HCT116 (cell line): Measurements from ENCODE around the gene ANGPTL8. TPM values are rescaled to one million over a fixed set of nuclear protein-coding genes. Genes with fewer than 3 reads are reported as not detected.

Experiments
- ATAC-seq: fragments of 200-7000 bp; cut with Tn5 transposase; 2 replicates; pipeline ENCODE4 v1.9.1; 2020; ENCODE audit warnings: mild to moderate bottlenecking, moderate library complexity
- BruUV-seq: library from RNA; stranded (reverse); fragments of 400-500 nt; replicated peaks from 2 replicates; lab custom pipeline; 2021; lab: Mats Ljungman, UMichigan
- CTCF ChIA-PET: fragments of 300-600 bp; sonication (Branson Sonifier 250); formaldehyde crosslinking; loops from one replicate; lab custom pipeline; 2021; ENCODE audit warnings: antibody characterized with exemption; lab: Charles Lee
- POLR2A ChIA-PET: fragments of 300-600, 350-600 bp; sonication (Branson Sonifier 250); formaldehyde crosslinking; loops from one replicate; lab custom pipeline; 2021; ENCODE audit warnings: antibody characterized with exemption; lab: Charles Lee
- RAD21 ChIA-PET, 2 experiments: fragments of 300-600 bp; sonication (Branson Sonifier 250); formaldehyde crosslinking; loops; one replicate each; lab custom pipeline; 2023; ENCODE audit warnings: low total read pairs in 2 of 2; ENCODE audit not compliant: uncharacterized antibody in 2 of 2, unreplicated experiment in 2 of 2, low non-redundant PET in 1 of 2; lab: Charles Lee
- DNase-seq: peaks from one replicate; pipeline ENCODE4 v3.0.0-alpha.2; 2010; ENCODE audit warnings: low read depth, low spot score
- H2AFZ ChIP-seq: fragments of 200-600 bp; shearing (Covaris generic), sonication (generic); 2 replicates; pipeline ENCODE4 v1.6.1; 2017; ENCODE audit warnings: low read depth, mixed run types, mixed read lengths, antibody characterized with exemption, low read length; ENCODE audit not compliant: poor library complexity, severe bottlenecking
- H3K27ac ChIP-seq: 2 replicates; pipeline ENCODE4 v1.5.1; 2012; ENCODE audit warnings: low read depth, low read length
- H3K27me3 ChIP-seq: fragments of 200-600 bp; sonication (generic); 2 replicates; pipeline ENCODE4 v1.6.1; 2016; ENCODE audit warnings: mixed run types, low read length, mixed read lengths; ENCODE audit not compliant: insufficient read depth
- H3K36me3 ChIP-seq, 2 experiments: fragments of 200-500 bp in 1 of 2; fragments of 200-600 bp in 1 of 2; sonication (Bioruptor generic) in 1 of 2; sonication (generic) in 1 of 2; 2 replicates each; pipeline versions ENCODE4 v1.5.1 to v1.6.1; 2014 to 2016; ENCODE audit warnings: low read length in 2 of 2, inconsistent platforms in 1 of 2, mixed read lengths in 1 of 2, mixed run types in 1 of 2; ENCODE audit not compliant: insufficient read depth in 2 of 2, control insufficient read depth in 1 of 2
- H3K4me1 ChIP-seq, 2 experiments: fragments of 200-600 bp in 1 of 2; sonication (generic) in 1 of 2; 2 replicates each; pipeline versions ENCODE4 v1.5.1 to v1.6.1; 2012 to 2017; ENCODE audit warnings: low read length in 2 of 2, inconsistent platforms in 1 of 2, mild to moderate bottlenecking in 1 of 2, mixed read lengths in 1 of 2, mixed run types in 1 of 2, moderate library complexity in 1 of 2; ENCODE audit not compliant: insufficient read depth in 2 of 2, control insufficient read depth in 1 of 2
- H3K4me2 ChIP-seq: fragments of 200-600 bp; sonication (generic); 2 replicates; pipeline ENCODE4 v1.6.1; 2017; ENCODE audit warnings: mixed run types, low read length, mixed read lengths
- H3K4me3 ChIP-seq, 2 experiments: fragments of 200-600 bp in 1 of 2; sonication (generic) in 1 of 2; replicated peaks in 1 of 2; 2 replicates each; pipeline ENCODE4 v1.5.1; 2011 to 2016; ENCODE audit warnings: low read length in 2 of 2, control low read depth in 1 of 2, low read depth in 1 of 2, mild to moderate bottlenecking in 1 of 2, mixed read lengths in 1 of 2, mixed run types in 1 of 2
- H3K79me2 ChIP-seq: fragments of 200-600 bp; sonication (generic); 2 replicates; pipeline ENCODE4 v1.6.1; 2017; ENCODE audit warnings: mild to moderate bottlenecking, mixed run types, low read length, moderate library complexity, mixed read lengths; ENCODE audit not compliant: insufficient read depth
- H3K9ac ChIP-seq: fragments of 200-600 bp; sonication (generic); 2 replicates; pipeline ENCODE4 v1.6.1; 2016; ENCODE audit warnings: low read length, mixed read lengths
- H3K9me2 ChIP-seq: fragments of 200-600 bp; sonication (generic), shearing (Covaris generic); 2 replicates; pipeline ENCODE4 v1.6.1; 2017; ENCODE audit warnings: mixed run types, mild to moderate bottlenecking, moderate library complexity; ENCODE audit not compliant: insufficient read depth
- H3K9me3 ChIP-seq, 2 experiments: fragments of 200-500 bp in 1 of 2; fragments of 200-600 bp in 1 of 2; sonication (Bioruptor generic) in 1 of 2; sonication (generic) in 1 of 2; 2 replicates each; pipeline ENCODE4 v1.6.1; 2014 to 2017; ENCODE audit warnings: low read length in 2 of 2, mixed read lengths in 2 of 2, inconsistent platforms in 1 of 2, low read depth in 1 of 2, mild to moderate bottlenecking in 1 of 2, mixed run types in 1 of 2, moderate library complexity in 1 of 2; ENCODE audit not compliant: control insufficient read depth in 1 of 2, insufficient read depth in 1 of 2
- H4K20me1 ChIP-seq: fragments of 200-600 bp; sonication (generic), shearing (Covaris generic); 2 replicates; pipeline ENCODE4 v1.6.1; 2017; ENCODE audit warnings: mixed run types, mild to moderate bottlenecking, moderate library complexity; ENCODE audit not compliant: insufficient read depth
- CEBPB ChIP-seq: IDR thresholded peaks from 2 replicates; pipeline ENCODE4 v1.6.1; 2012; ENCODE audit warnings: low read depth
- ELF1 ChIP-seq: IDR thresholded peaks from 2 replicates; pipeline ENCODE4 v1.6.1; 2012; ENCODE audit warnings: low read depth, borderline replicate concordance
- FOSL1 ChIP-seq: IDR thresholded peaks from 2 replicates; pipeline ENCODE4 v1.6.1; 2012; ENCODE audit warnings: low read depth
- POLR2A ChIP-seq: IDR thresholded peaks from 2 replicates; pipeline ENCODE4 v1.7.0; 2011; ENCODE audit warnings: borderline replicate concordance; ENCODE audit not compliant: insufficient read depth, insufficient read length; ENCODE audit errors: extremely low read depth
- POLR2AphosphoS5 ChIP-seq: IDR thresholded peaks from 2 replicates; pipeline ENCODE4 v1.6.1; 2011; ENCODE audit warnings: mild to moderate bottlenecking, low read depth, low read length, moderate library complexity
- RAD21 ChIP-seq: IDR thresholded peaks from 2 replicates; pipeline ENCODE4 v1.6.1; 2012; ENCODE audit warnings: low read depth, mild to moderate bottlenecking
- SP1 ChIP-seq: IDR thresholded peaks from 2 replicates; pipeline ENCODE4 v1.6.1; 2012; ENCODE audit warnings: low read depth
- SRF ChIP-seq: IDR thresholded peaks from 2 replicates; pipeline ENCODE4 v1.6.1; 2012; ENCODE audit warnings: low read depth
- YY1 ChIP-seq: IDR thresholded peaks from 2 replicates; pipeline ENCODE4 v1.6.1; 2011; ENCODE audit warnings: low read length, low read depth, moderate library complexity, mild to moderate bottlenecking; ENCODE audit not compliant: insufficient replicate concordance; ENCODE audit errors: extremely low read depth
- ZFX ChIP-seq: fragments of 450-650 bp; IDR thresholded peaks from 2 replicates; pipeline ENCODE4 v1.6.1; 2017
- intact Hi-C: fragments of 100-400 bp; cut with micrococcal nuclease; formaldehyde crosslinking; loops from 2 replicates; pipeline ENCODE4 v1.10.0; 2022
- total RNA-seq: library from RNA; stranded (reverse); gene quantifications from one replicate; pipeline ENCODE4 v1.2.1, GENCODE V29; 2021; ENCODE audit not compliant: unreplicated experiment
- TF ChIP-seq, protein P1 (sequence below), 3 experiments: fragments of 200-600 bp in 1 of 3; sonication (generic) in 1 of 3; IDR thresholded peaks in 2 of 3; conservative IDR thresholded peaks in 1 of 3; 2 replicates each; pipeline ENCODE4 v1.5.1; 2012 to 2017; ENCODE audit warnings: low read depth in 2 of 3, low read length in 2 of 3, antibody characterized with exemption in 1 of 3, borderline replicate concordance in 1 of 3, control low read depth in 1 of 3, mild to moderate bottlenecking in 1 of 3, mixed read lengths in 1 of 3, mixed run types in 1 of 3, moderate library complexity in 1 of 3; ENCODE audit not compliant: insufficient read depth in 1 of 3
- TF ChIP-seq, protein P2 (sequence below): IDR thresholded peaks from 2 replicates; pipeline ENCODE4 v1.6.1; 2012
- TF ChIP-seq, protein P3 (sequence below): IDR thresholded peaks from 2 replicates; pipeline ENCODE4 v1.6.1; 2011; ENCODE audit warnings: mild to moderate bottlenecking, low read length, moderate library complexity; ENCODE audit not compliant: insufficient replicate concordance; ENCODE audit errors: extremely low read depth

ANGPTL8 gene
- total RNA-seq, 1 experiment from 2014 or later = not detected

DNA sequence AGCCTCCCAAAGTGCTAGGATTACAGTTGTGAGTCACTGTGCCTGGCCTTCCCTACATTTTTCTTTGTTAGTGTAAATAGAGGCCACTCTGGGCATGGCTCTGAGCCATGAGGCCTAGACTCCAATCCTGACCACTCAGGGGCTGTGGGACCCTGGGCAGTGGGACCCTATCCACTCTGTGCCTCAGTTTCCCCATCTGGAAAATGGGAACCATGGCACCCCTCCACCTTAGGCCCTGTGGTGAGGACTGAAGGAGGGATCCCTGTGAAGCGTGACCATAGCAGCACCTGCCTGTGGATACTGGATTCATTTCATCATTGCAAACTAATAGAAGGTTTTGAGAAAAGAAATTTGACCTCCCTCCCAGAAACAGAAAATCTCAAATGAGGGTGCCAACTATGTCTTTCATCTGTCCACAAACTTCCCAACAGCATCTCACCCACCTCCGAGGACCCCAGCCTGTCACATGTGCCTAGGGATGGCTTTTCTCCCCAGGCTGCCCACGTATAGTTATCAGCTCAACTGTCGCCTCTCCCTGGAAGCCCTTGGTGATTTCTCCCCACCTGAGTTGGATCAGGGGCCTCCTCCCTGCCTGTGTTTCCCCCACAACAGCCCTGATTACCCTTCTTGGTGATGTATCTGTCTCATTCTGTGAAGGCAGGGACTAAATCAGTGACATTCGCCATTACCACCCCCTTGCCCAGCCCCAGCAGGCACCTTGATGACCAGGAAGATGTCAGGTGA lies 5.6 kb downstream of the ANGPTL8 start:
- POLR2A ChIA-PET = interaction anchor here (0.5 to 0.6 kb wide), 2 partner anchors 15 to 1542 kb away, joined by 3 read pairs; no protein-coding TSS in a partner anchor
- intact Hi-C loops = no loop called here
- no peak for DNase-seq

More for the DNA sequence above, 5.6 kb downstream of the ANGPTL8 start:
- RAD21 ChIA-PET = no interaction called here
- TF ChIP-seq ZFX (no peak), SRF (no peak), RAD21 (no peak), POLR2AphosphoS5 (no peak), POLR2A (no peak), SP1 (no peak), CEBPB (no peak), FOSL1 (no peak), YY1 (no peak), ELF1 (no peak)
- TF ChIP-seq, protein P1, sequence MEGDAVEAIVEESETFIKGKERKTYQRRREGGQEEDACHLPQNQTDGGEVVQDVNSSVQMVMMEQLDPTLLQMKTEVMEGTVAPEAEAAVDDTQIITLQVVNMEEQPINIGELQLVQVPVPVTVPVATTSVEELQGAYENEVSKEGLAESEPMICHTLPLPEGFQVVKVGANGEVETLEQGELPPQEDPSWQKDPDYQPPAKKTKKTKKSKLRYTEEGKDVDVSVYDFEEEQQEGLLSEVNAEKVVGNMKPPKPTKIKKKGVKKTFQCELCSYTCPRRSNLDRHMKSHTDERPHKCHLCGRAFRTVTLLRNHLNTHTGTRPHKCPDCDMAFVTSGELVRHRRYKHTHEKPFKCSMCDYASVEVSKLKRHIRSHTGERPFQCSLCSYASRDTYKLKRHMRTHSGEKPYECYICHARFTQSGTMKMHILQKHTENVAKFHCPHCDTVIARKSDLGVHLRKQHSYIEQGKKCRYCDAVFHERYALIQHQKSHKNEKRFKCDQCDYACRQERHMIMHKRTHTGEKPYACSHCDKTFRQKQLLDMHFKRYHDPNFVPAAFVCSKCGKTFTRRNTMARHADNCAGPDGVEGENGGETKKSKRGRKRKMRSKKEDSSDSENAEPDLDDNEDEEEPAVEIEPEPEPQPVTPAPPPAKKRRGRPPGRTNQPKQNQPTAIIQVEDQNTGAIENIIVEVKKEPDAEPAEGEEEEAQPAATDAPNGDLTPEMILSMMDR (IDR thresholded peaks at IDR 0.05 in 2 of 3, conservative IDR thresholded peaks at IDR 0.05 in 1 of 3; ENCODE audit: borderline replicate concordance in 1 of 3, insufficient read depth in 1 of 3, low read depth in 2 of 3, low read length in 2 of 3) = no peak
- TF ChIP-seq, protein P2, sequence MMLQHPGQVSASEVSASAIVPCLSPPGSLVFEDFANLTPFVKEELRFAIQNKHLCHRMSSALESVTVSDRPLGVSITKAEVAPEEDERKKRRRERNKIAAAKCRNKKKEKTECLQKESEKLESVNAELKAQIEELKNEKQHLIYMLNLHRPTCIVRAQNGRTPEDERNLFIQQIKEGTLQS = no peak
- TF ChIP-seq, protein P3, sequence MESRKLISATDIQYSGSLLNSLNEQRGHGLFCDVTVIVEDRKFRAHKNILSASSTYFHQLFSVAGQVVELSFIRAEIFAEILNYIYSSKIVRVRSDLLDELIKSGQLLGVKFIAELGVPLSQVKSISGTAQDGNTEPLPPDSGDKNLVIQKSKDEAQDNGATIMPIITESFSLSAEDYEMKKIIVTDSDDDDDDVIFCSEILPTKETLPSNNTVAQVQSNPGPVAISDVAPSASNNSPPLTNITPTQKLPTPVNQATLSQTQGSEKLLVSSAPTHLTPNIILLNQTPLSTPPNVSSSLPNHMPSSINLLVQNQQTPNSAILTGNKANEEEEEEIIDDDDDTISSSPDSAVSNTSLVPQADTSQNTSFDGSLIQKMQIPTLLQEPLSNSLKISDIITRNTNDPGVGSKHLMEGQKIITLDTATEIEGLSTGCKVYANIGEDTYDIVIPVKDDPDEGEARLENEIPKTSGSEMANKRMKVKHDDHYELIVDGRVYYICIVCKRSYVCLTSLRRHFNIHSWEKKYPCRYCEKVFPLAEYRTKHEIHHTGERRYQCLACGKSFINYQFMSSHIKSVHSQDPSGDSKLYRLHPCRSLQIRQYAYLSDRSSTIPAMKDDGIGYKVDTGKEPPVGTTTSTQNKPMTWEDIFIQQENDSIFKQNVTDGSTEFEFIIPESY = no peak
- TF ChIP-seq, all 23 proteins: peak for 0
- no peaks in the 10 kb centered on the region for H4K20me1 ChIP-seq
- no peak overlapping the region for H3K4me2 ChIP-seq
- no peak overlapping the region for H2AFZ ChIP-seq
- no peak overlapping the region for H3K9ac ChIP-seq
- CTCF ChIA-PET = no interaction called here
- H3K36me3 ChIP-seq = peaks cover 6 to 7% of the 10 kb centered on the region in 2 experiments; a peak in 3 of 4 replicates
- H3K27me3 ChIP-seq = no peaks in the 10 kb centered on the region
- no peak overlapping the region for H3K27ac ChIP-seq
- no TSS peak for BruUV-seq
- no peaks in the 10 kb centered on the region for H3K9me3 ChIP-seq
- H3K4me1 ChIP-seq = peaks cover 4 to 5% of the 10 kb centered on the region in 2 experiments; a peak in 3 of 4 replicates
- H3K4me3 ChIP-seq = no peak overlapping the region
- H3K79me2 ChIP-seq = no peaks in the 10 kb centered on the region
- ATAC-seq = no peak
- H3K9me2 ChIP-seq = no peaks in the 10 kb centered on the region
